Measurements from ENCODE around the gene GABRQ. TPM values are rescaled to one million over a fixed set of nuclear protein-coding genes. Genes with fewer than 3 reads are reported as not detected.
"Not testable (repeated sequence)": the region's sequence is repeated elsewhere in the genome, so short reads cannot be mapped to it uniquely, and the experiment has no call there.

Gene GABRQ
- total and polyA plus RNA-seq, 2 of the 13 experiments (the other 11 are each of a cell fraction or from before 2014, with no cell fraction given) = not detected

DNA sequence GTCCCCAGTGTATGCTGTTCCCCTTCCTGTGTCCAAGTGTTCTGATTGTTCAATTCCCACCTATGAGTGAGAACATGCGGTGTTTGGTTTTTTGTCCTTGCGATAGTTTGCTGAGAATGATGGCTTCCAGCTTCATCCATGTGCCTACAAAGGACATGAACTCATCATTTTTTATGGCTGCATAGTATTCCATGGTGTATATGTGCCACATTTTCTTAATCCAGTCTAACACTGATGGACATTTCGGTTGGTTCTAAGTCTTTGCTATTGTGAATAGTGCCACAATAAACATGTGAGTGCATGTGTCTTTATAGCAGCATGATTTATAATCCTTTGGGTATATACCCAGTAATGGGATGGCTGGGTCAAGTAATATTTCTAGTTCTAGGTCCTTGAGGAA is 37.0 kb downstream of the GABRQ start:
- H4K20me1 ChIP-seq (ENCODE audit: insufficient read depth, low read length); ATAC-seq; in situ Hi-C loops (cut with HindIII; ENCODE audit: extremely low pct_ligation_motif_present, low pct_unique_long_range_greater_than_20kb); H3K79me2 ChIP-seq (ENCODE audit: insufficient read depth, low read length); DNase-seq (ENCODE audit: low spot score); H3K4me3 ChIP-seq (replicated peaks in 1 of 3; ENCODE audit: insufficient read depth in 1 of 3, low read depth in 2 of 3, low read length in 3 of 3); H3K4me2 ChIP-seq (ENCODE audit: low read depth, low read length); FAIRE-seq; H3K27ac ChIP-seq (ENCODE audit: extremely low read length, insufficient read depth, low read length); H3K9ac ChIP-seq (ENCODE audit: insufficient read depth, low read depth, low read length); CTCF ChIA-PET (ENCODE audit: low intra/inter-chr PET ratio, low total read pairs); H3K4me1 ChIP-seq (ENCODE audit: insufficient read depth, low read length); H3K27me3 ChIP-seq (ENCODE audit: control insufficient read depth in 1 of 2, insufficient read depth in 2 of 2, low read length in 2 of 2); BruUV-seq (replicated peaks); intact Hi-C loops (cut with micrococcal nuclease; ENCODE audit: unreplicated experiment); POLR2A ChIA-PET; H3K9me3 ChIP-seq (ENCODE audit: low read length); H2AFZ ChIP-seq (ENCODE audit: low read length); H3K36me3 ChIP-seq (replicated peaks in 1 of 2; ENCODE audit: control insufficient read depth in 1 of 2, insufficient read depth in 2 of 2, low read length in 2 of 2): not testable (repeated sequence)
- 43% methylated on average over 3 of the region's 3 CpGs for WGBS (ENCODE audit: low lambda C conversion rate)

DNA sequence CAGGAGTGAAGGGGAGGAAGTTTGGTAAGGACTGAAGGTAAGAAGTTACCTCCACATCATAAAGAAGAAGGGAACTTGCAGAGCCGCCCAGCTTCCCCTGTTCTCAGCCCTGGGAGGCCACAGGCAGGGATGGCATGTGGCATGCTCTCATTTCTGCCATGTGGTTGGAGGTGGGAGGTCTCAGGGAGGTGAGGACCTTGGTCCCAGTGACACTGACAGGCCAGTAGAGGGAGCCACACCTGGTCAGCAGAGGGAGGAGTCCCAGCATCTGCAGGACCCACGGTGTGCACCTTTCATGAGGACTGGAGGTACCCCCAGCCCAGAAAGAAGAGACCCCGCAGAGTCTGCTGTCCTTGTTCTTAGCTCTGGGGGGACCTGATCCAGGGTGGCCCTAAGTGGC is 43.3 kb downstream of the GABRQ start:
- H3K9me3 ChIP-seq (ENCODE audit: low read length); H3K9ac ChIP-seq (ENCODE audit: insufficient read depth, low read depth, low read length); H3K4me1 ChIP-seq (ENCODE audit: insufficient read depth, low read length); H3K36me3 ChIP-seq (replicated peaks in 1 of 2; ENCODE audit: control insufficient read depth in 1 of 2, insufficient read depth in 2 of 2, low read length in 2 of 2); H3K4me2 ChIP-seq (ENCODE audit: low read depth, low read length); DNase-seq (ENCODE audit: low spot score); H3K4me3 ChIP-seq (replicated peaks in 1 of 3; ENCODE audit: insufficient read depth in 1 of 3, low read depth in 2 of 3, low read length in 3 of 3); POLR2A ChIA-PET; H3K27me3 ChIP-seq (ENCODE audit: control insufficient read depth in 1 of 2, insufficient read depth in 2 of 2, low read length in 2 of 2); H4K20me1 ChIP-seq (ENCODE audit: insufficient read depth, low read length); H2AFZ ChIP-seq (ENCODE audit: low read length); H3K79me2 ChIP-seq (ENCODE audit: insufficient read depth, low read length); H3K27ac ChIP-seq (ENCODE audit: extremely low read length, insufficient read depth, low read length); intact Hi-C loops (cut with micrococcal nuclease; ENCODE audit: unreplicated experiment); BruUV-seq (replicated peaks); CTCF ChIA-PET (ENCODE audit: low intra/inter-chr PET ratio, low total read pairs); in situ Hi-C loops (cut with HindIII; ENCODE audit: extremely low pct_ligation_motif_present, low pct_unique_long_range_greater_than_20kb): not testable (repeated sequence)
- FAIRE-seq = peak; percentile 86
- ATAC-seq = peak; percentile 95
- WGBS (ENCODE audit: low lambda C conversion rate) = no CpG with 5 or more reads among the region's 3 CpGs

DNA sequence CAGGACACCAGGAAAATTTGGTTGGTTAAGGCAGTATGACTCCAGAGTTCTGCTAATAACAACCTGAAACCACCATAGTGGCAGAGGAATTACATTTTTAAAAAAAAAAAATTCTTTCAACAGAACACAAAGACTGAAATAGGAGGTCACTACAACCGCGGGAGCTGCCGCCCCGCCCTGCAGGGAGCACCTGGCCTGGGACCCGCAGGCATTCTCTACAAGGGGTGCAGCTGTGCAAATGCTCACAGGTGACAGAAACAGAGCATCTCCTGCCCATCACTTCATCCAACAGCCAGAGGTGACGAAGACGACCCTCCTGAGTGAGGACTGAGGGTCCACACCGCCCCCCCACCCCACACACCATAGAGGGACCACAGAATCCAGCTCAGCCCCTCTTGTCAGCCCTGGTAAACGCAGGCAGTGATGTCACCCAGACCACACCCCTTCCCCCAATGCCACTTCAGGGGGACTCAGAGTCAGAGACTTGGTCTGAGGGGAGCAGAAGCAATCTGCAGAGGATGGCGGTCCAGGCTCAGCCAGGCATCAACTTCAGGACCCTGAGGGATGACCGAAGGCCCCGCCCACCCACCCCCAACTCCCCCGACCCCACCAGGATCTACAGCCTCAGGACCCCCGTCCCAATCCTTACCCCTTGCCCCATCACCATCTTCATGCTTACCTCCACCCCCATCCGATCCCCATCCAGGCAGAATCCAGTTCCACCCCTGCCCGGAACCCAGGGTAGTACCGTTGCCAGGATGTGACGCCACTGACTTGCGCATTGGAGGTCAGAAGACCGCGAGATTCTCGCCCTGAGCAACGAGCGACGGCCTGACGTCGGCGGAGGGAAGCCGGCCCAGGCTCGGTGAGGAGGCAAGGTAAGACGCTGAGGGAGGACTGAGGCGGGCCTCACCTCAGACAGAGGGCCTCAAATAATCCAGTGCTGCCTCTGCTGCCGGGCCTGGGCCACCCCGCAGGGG is 60.5 kb downstream of the GABRQ start, which contains the start of gene MAGEA3:
MAGEA3 (plus strand) TSS at position 843 of the 980 bp plus-strand sequence. CDS start 2,039 bp downstream, outside the sequence.
- whole genome bisulfite sequencing (ENCODE audit: low lambda C conversion rate) = no CpG with 5 or more reads among the region's 34 CpGs
- H3K4me2 ChIP-seq (ENCODE audit: low read depth, low read length); H3K79me2 ChIP-seq (ENCODE audit: insufficient read depth, low read length); H3K9ac ChIP-seq (ENCODE audit: insufficient read depth, low read depth, low read length); POLR2A ChIA-PET; BruUV-seq (replicated peaks); CTCF ChIA-PET (ENCODE audit: low intra/inter-chr PET ratio, low total read pairs); H3K27me3 ChIP-seq (ENCODE audit: control insufficient read depth in 1 of 2, insufficient read depth in 2 of 2, low read length in 2 of 2); DNase-seq (ENCODE audit: low spot score); H3K36me3 ChIP-seq (replicated peaks in 1 of 2; ENCODE audit: control insufficient read depth in 1 of 2, insufficient read depth in 2 of 2, low read length in 2 of 2); H2AFZ ChIP-seq (ENCODE audit: low read length); H3K27ac ChIP-seq (ENCODE audit: extremely low read length, insufficient read depth, low read length); intact Hi-C loops (cut with micrococcal nuclease; ENCODE audit: unreplicated experiment); H3K9me3 ChIP-seq (ENCODE audit: low read length); in situ Hi-C loops (cut with HindIII; ENCODE audit: extremely low pct_ligation_motif_present, low pct_unique_long_range_greater_than_20kb); H3K4me3 ChIP-seq (replicated peaks in 1 of 3; ENCODE audit: insufficient read depth in 1 of 3, low read depth in 2 of 3, low read length in 3 of 3); H4K20me1 ChIP-seq (ENCODE audit: insufficient read depth, low read length); ATAC-seq; H3K4me1 ChIP-seq (ENCODE audit: insufficient read depth, low read length): not testable (repeated sequence)
- FAIRE-seq = peak; percentile 67

DNA sequence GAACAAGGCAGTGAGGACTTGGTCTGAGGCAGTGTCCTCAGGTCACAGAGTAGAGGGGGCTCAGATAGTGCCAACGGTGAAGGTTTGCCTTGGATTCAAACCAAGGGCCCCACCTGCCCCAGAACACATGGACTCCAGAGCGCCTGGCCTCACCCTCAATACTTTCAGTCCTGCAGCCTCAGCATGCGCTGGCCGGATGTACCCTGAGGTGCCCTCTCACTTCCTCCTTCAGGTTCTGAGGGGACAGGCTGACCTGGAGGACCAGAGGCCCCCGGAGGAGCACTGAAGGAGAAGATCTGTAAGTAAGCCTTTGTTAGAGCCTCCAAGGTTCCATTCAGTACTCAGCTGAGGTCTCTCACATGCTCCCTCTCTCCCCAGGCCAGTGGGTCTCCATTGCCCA is 62.7 kb downstream of the GABRQ start:
- POLR2A ChIA-PET; CTCF ChIA-PET (ENCODE audit: low intra/inter-chr PET ratio, low total read pairs): not testable (repeated sequence)

More for the DNA sequence above, 62.7 kb downstream of the GABRQ start:
- H2AFZ ChIP-seq (ENCODE audit: low read length); DNase-seq (ENCODE audit: low spot score); H3K27me3 ChIP-seq (ENCODE audit: control insufficient read depth in 1 of 2, insufficient read depth in 2 of 2, low read length in 2 of 2); H3K4me3 ChIP-seq (replicated peaks in 1 of 3; ENCODE audit: insufficient read depth in 1 of 3, low read depth in 2 of 3, low read length in 3 of 3); H3K79me2 ChIP-seq (ENCODE audit: insufficient read depth, low read length); FAIRE-seq; H3K27ac ChIP-seq (ENCODE audit: extremely low read length, insufficient read depth, low read length); H3K9me3 ChIP-seq (ENCODE audit: low read length); H3K9ac ChIP-seq (ENCODE audit: insufficient read depth, low read depth, low read length); H3K36me3 ChIP-seq (replicated peaks in 1 of 2; ENCODE audit: control insufficient read depth in 1 of 2, insufficient read depth in 2 of 2, low read length in 2 of 2); H3K4me2 ChIP-seq (ENCODE audit: low read depth, low read length); H4K20me1 ChIP-seq (ENCODE audit: insufficient read depth, low read length); intact Hi-C loops (cut with micrococcal nuclease; ENCODE audit: unreplicated experiment); H3K4me1 ChIP-seq (ENCODE audit: insufficient read depth, low read length); ATAC-seq; BruUV-seq (replicated peaks); in situ Hi-C loops (cut with HindIII; ENCODE audit: extremely low pct_ligation_motif_present, low pct_unique_long_range_greater_than_20kb): not testable (repeated sequence)
- WGBS (ENCODE audit: low lambda C conversion rate) = no CpG with 5 or more reads among the region's 5 CpGs
